GM13976 (cell line): ENCODE results near the gene ZNF407.

Experiments
- DNase-seq: peaks from one replicate; pipeline ENCODE4 v3.0.0; 2012; ENCODE audit warnings: low spot score
- in situ Hi-C: fragments of 300-500 bp; cut with MboI; formaldehyde crosslinking; loops from one replicate; pipeline ENCODE4 v1.12.0; 2022; ENCODE audit warnings: low sequenced_read_pairs, mixed read lengths, inconsistent platforms; ENCODE audit not compliant: unreplicated experiment
- TF ChIP-seq, protein P1 (sequence below): IDR thresholded peaks from 2 replicates; pipeline ENCODE4 v1.5.1; 2012; ENCODE audit warnings: borderline replicate concordance, mild to moderate bottlenecking; ENCODE audit not compliant: insufficient read depth; ENCODE audit errors: extremely low read depth, missing control alignments, control extremely low read depth

The ZNF407 gene

DNA sequence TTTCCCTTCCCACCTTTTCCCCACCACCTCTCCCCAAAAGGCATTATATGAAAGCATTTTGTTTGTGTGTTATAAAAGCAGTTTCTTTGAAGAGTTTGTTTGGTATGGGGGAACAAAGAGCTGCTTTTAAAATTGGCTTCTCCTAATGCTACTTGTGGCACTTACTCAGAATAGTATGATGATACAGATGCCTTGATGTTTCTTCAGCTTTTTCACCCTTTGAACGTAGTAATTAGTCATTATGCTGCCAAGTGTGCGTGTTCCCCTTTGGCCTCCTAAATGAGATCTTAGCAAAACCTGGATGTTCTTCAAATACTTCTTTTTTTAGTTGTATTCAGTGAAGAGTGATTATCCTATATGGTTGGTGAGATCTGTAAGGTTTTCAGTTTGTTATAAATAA lies 427.9 kb downstream of the ZNF407 start:
- TF ChIP-seq, protein P1, sequence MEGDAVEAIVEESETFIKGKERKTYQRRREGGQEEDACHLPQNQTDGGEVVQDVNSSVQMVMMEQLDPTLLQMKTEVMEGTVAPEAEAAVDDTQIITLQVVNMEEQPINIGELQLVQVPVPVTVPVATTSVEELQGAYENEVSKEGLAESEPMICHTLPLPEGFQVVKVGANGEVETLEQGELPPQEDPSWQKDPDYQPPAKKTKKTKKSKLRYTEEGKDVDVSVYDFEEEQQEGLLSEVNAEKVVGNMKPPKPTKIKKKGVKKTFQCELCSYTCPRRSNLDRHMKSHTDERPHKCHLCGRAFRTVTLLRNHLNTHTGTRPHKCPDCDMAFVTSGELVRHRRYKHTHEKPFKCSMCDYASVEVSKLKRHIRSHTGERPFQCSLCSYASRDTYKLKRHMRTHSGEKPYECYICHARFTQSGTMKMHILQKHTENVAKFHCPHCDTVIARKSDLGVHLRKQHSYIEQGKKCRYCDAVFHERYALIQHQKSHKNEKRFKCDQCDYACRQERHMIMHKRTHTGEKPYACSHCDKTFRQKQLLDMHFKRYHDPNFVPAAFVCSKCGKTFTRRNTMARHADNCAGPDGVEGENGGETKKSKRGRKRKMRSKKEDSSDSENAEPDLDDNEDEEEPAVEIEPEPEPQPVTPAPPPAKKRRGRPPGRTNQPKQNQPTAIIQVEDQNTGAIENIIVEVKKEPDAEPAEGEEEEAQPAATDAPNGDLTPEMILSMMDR = no peak
- in situ Hi-C loops = no loop called here
- no peak for DNase-seq

DNA sequence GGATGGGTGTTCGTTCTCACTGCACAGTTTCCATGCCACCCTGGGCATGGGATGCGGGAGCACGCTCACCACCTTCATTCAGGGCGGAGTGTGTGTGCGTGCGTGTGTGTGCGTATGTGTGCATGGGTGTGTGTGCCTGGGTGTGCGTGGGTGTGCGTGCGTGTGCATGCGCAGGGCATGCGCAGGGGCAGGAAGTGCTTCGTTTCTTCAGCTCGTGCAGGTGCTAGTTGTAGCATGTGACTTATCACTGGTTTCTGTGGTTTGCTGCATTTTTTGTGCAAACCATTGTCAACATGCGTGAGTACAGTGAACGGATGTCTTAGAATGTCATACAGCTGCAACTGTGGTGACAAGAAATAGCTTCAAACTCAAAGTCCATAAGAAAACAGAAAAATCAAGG lies 431.8 kb downstream of the ZNF407 start:
- no peak for DNase-seq
- TF ChIP-seq, protein P1 = no peak
- in situ Hi-C loops = no loop called here

GRCh38 chr18:75031717-75032317 lies 434.1 kb downstream of the ZNF407 start:
- in situ Hi-C loops = no loop called here
- no peak for DNase-seq
- TF ChIP-seq, protein P1 = no peak

DNA sequence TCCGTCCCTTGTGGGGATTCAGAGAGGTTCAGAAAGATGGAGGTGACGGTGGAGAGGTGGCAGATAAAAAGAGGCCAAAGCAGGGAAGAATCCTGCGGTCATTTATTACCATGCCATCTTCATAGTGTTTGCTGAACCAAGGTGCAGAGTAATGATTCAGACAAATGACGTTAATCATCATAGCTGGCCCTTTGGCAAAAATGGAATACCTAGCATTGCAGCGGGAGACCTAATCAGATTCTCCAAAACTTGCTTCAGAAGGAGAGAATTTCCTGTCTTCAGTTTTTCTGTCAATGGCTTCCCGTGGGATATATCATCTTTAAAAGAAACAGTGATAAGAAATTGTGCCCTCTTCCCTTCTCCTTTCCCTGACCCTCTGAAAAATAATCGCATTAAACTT lies 435.8 kb downstream of the ZNF407 start:
- DNase-seq = no peak
- TF ChIP-seq, protein P1 = no peak
- in situ Hi-C loops = no loop called here

DNA sequence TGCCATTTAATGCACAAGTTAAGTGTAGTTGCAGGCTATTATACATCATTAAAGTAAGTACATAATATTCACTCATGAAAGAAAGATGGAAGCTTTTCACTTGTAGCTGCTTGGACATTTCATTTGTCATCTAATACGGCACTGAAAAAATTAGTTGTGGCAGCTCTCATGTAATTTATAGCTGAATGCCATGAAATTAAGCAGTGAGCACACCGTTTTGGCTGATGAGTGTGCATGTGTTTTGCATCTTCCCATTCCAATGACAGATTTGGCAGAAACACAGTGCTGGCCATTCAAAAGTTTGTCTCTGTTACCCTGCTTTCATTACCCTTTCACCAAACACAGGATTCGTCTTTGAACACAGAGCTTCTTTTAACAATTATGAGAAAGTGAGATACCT lies 437.3 kb downstream of the ZNF407 start:
- no peak for DNase-seq
- in situ Hi-C loops = no loop called here
- TF ChIP-seq, protein P1 = no peak

- no peak for DNase-seq
- in situ Hi-C loops = no loop called here
- TF ChIP-seq, protein P1 = no peak
Measured at GRCh38 chr18:75035928-75036327, 438.3 kb downstream of the ZNF407 start.
